ENCODE data around the gene EMP1.

- TF ChIP-seq POLR2AphosphoS5 (IDR thresholded peaks at IDR 0.05) = no peak
- no peak for TF ChIP-seq POLR2A (IDR thresholded peaks at IDR 0.05)
Observed at GRCh38 chr12:13209436-13210235, 13.1 kb downstream of the EMP1 start.
